GM18507 (cell line): ENCODE measurements around the gene RHNO1.
"Not testable (repeated sequence)": the region's sequence is repeated elsewhere in the genome, so short reads cannot be mapped to it uniquely, and the experiment has no call there.

Experiments used
- DNase-seq: peaks from one replicate; pipeline ENCODE4 v3.0.0; 2011; ENCODE audit warnings: low read depth; ENCODE audit not compliant: insufficient read length; ENCODE audit errors: extremely low spot score
- FAIRE-seq: peaks from 2 replicates; lab custom pipeline; 2011; peaks lifted over from hg19 to GRCh38; lab: Jason Lieb, UNC

Gene RHNO1

GRCh38 chr12:2857576-2857975, 19.4 kb upstream of the RHNO1 start:
- no peak for DNase-seq
- FAIRE-seq: no peak

GRCh38 chr12:2858334-2858733, 18.7 kb upstream of the RHNO1 start:
- DNase-seq (no peak), FAIRE-seq (no peak)

GRCh38 chr12:2858944-2859421, 18.0 kb upstream of the RHNO1 start:
- DNase-seq (no peak), FAIRE-seq (no peak)

DNA sequence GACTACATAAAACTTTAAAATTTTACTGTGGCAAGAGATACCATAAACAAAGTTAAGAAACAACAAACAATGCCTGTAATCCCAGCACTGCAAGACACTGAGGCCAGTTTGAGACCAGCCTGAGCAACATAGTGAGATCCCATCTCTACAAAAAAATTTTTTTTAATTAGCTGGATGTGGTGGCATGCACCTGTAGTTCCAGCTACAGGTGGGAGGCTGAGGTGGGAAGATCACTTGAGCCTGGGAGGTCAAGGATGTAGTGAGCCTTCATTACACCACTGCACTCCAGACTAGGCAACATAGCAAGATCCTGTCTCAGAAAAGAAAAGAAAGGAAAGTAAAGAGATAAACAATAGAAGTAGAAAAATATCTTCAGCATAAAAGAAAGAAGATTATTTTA, 16.9 kb upstream of the RHNO1 start:
- FAIRE-seq (no peak), DNase-seq (no peak)

DNA sequence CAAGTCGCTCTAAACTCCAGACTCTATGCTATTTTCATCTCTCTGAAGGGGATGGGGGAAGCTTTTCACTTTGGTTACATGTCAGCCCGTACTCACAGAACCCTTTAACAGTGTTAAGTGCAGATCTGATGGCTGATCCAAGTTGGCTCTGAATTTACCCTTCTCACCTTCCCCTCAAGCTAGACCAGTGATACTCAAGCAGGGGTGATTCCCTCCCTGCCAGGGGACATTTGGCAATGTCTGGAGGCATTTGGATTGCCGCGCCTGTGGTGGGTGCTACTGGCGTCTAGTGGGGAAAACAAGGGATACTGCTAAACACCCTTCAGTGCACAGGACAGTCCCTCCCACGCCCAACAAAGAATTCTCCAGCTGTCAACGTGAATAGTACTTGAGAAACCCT, 14.1 kb upstream of the RHNO1 start:
- FAIRE-seq (no peak), DNase-seq (no peak)

DNA sequence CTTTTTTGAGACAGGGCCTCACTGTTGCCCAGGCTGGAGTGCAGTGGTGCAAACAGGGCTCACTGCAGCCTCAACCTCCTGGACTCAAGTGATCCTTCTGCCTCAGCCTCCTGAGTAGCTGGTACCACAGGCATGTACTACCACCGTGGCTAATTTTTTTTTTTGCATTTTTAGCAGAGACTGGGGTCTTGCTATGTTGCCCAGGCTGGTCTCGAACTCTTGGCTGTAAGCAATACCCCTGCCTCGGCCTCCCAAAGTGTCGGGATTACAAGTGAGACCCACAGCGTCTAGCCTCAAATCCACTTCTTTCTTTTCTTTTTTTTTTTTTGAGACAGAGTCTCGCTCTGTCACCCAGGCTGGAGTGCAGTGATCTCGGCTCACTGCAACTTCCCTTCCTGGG, 13.6 kb upstream of the RHNO1 start:
- DNase-seq, FAIRE-seq: not testable (repeated sequence)

DNA sequence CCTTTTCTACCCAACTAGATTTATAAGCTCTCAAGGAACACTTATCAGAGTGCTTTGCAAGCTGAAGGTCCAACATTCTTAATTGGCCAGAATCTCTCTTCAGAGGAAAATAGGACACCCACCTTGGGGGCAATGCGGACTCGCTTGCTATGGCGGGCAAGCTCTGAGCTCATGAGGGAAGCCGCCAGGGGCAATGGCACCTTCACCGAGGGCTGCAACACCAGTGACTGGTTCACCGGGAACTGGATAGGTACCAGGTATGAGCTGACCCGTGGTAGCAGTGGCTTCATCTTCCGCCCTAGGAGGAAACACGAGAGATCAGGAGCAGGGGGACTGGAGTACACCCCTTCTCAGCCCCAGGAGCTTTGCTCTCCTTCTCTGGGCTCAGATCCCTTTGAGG, 12.8 kb upstream of the RHNO1 start:
- FAIRE-seq (no peak), DNase-seq (no peak)

DNA sequence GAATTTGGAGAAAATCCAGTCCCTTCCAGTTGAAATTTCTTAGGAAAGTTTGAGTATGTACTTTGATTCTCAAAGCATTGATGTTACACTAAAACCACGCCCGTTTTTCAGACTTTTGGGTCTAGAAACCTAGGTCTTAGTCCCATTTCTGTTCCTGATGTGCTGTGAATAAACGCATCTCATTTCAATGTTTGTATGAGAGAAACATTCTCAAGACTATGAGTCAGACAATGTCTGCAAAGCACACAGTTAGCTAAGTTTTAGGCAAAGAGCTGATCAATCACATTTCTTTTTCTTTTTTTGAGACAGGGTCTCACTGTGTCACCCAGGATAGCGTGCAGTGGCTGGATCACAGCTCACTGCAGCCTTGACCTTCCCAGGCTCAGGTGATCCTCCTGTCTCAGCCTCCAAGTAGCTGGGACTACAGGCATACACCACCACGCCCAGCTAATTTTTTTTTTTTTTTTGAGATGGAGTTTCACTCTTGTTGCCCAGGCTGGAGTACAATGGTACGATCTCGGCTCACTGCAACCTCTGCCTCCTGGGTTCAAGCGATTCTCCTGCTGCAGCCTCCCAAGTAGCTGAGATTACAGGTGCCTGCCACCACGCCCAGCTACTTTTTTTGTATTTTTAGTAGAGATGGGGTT, 7.9 kb upstream of the RHNO1 start:
- FAIRE-seq, DNase-seq: not testable (repeated sequence)

GRCh38 chr12:2876431-2877046, 484 bp upstream of the RHNO1 start:
- no peak for DNase-seq
- FAIRE-seq: no peak

GRCh38 chr12:2877953-2878732, 1.1 kb downstream of the RHNO1 start:
- FAIRE-seq: no peak

GRCh38 chr12:2879853-2880252, 2.8 kb downstream of the RHNO1 start:
- DNase-seq (no peak), FAIRE-seq (no peak)

More at GRCh38 chr12:2877953-2878732, 1.1 kb downstream of the RHNO1 start:
- DNase-seq: no peak

GRCh38 chr12:2884810-2885209, 7.8 kb downstream of the RHNO1 start:
- FAIRE-seq (no peak), DNase-seq (no peak)

GRCh38 chr12:2886768-2887450, 9.9 kb downstream of the RHNO1 start:
- no peak for FAIRE-seq
- DNase-seq: no peak

- FAIRE-seq (no peak), DNase-seq (no peak)
These were observed 13.0 kb downstream of the RHNO1 start for GRCh38 chr12:2890001-2890387.

GRCh38 chr12:2890388-2891239, 13.6 kb downstream of the RHNO1 start, which contains the start of gene TULP3:
TSS of gene TULP3 (plus strand) at chr12:2890891. CDS start at chr12:2890948, 57 bp downstream.
- FAIRE-seq: peak; percentile 97
- peak; percentile 92 for DNase-seq

- FAIRE-seq (no peak), DNase-seq (no peak)
These were observed 14.4 kb downstream of the RHNO1 start for GRCh38 chr12:2891240-2892053.

DNA sequence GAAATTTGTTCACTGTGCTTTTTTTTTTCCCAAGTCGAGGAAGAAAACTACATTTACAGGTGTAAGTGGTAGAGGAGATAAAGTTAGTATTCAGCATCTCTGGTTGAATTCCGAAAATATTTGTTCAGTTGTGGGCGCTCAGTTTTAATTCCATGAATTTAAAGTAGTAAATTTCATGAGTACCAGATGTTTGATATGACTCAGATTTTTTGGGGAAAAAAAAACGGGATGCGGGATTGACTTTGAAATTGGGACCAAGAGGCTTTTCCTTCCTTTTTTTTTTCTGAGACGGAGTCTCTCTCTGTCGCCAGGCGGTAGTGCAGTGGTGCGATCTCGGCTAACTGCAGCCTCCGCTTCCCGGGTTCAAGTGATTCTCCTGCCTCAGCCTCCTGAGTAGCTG, 15.2 kb downstream of the RHNO1 start:
- no peak for FAIRE-seq

DNA sequence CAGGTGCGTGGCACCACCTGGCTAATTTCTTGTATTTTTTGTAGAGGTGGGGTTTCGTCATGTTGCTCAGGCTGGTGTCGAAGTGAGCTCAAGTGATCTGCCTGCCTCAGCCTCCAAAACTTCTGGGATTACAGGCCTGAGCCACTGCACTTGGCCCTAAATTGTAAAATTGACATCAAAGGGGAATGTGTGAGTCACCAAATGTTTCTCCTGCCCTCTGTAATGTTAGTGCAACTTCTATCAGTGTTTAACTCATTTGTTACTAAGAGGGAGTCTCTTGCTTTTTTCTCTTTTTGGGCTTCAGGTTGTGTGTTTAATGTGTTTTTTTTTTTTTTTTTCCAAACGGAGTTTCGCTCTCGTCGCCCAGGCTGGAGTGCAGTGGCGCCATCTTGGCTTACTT, 16.0 kb downstream of the RHNO1 start:
- FAIRE-seq: no peak
- DNase-seq: no peak

More for the DNA sequence above, 15.2 kb downstream of the RHNO1 start:
- no peak for DNase-seq
